Prostate gland (tissue), 2 donors: Measurements from ENCODE around the gene XIRP1.

ENCODE experiments used
- POLR2A ChIP-seq: fragments of 450-650 bp; IDR thresholded peaks from one replicate; pipeline ENCODE4 v1.6.1; 2016; ENCODE audit warnings: antibody characterized with exemption, mild to moderate bottlenecking
- POLR2AphosphoS5 ChIP-seq: sonication (generic); formaldehyde crosslinking; IDR thresholded peaks from one replicate; pipeline ENCODE4 v1.6.1; 2017; ENCODE audit warnings: antibody characterized with exemption
- TF ChIP-seq, protein P1 (sequence below), 4 experiments: fragments of 200-600 bp in 2 of 4; fragments of 450-650 bp in 2 of 4; sonication (generic) in 2 of 4; IDR thresholded peaks; 1 replicate in 3 of 4; 2 replicates in 1 of 4; pipeline ENCODE4 v1.5.1; 2016 to 2019; ENCODE audit warnings: antibody characterized with exemption in 4 of 4, mild to moderate bottlenecking in 2 of 4, moderate library complexity in 2 of 4

DNA sequence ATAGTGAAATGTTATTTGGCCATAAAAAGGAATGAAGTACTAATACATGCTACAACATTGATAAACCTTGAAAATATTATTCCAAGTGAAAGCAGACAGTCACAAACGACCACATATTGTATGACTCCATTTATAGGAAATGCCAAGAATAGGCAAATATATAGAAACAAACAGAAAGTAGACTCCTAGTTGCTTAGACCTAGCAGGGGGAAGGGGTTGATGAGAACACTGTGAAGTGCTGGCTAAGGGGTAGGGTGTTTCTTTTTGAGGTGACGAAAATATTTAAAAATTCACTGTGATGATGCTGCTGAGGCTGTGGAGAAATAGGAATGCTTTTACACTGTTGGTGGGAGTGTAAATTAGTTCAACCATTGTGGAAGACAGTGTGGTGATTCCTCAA, 30.5 kb upstream of the XIRP1 start:
- TF ChIP-seq POLR2A: no peak
- TF ChIP-seq, protein P1, sequence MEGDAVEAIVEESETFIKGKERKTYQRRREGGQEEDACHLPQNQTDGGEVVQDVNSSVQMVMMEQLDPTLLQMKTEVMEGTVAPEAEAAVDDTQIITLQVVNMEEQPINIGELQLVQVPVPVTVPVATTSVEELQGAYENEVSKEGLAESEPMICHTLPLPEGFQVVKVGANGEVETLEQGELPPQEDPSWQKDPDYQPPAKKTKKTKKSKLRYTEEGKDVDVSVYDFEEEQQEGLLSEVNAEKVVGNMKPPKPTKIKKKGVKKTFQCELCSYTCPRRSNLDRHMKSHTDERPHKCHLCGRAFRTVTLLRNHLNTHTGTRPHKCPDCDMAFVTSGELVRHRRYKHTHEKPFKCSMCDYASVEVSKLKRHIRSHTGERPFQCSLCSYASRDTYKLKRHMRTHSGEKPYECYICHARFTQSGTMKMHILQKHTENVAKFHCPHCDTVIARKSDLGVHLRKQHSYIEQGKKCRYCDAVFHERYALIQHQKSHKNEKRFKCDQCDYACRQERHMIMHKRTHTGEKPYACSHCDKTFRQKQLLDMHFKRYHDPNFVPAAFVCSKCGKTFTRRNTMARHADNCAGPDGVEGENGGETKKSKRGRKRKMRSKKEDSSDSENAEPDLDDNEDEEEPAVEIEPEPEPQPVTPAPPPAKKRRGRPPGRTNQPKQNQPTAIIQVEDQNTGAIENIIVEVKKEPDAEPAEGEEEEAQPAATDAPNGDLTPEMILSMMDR (IDR thresholded peaks at IDR 0.05): no peak
- no peak for TF ChIP-seq POLR2AphosphoS5
